K562 (cell line): ENCODE data around the gene PITPNM3. TPM values are rescaled to one million over a fixed set of nuclear protein-coding genes. Genes with fewer than 3 reads are reported as not detected.

Experiments
- ATAC-seq: fragments of 200-7000 bp; cut with Tn5 transposase; 3 replicates; pipeline ENCODE4 v1.9.1; 2020; ENCODE audit warnings: moderate library complexity
- BruUV-seq: library from RNA; stranded (reverse); fragments of 400-500 nt; replicated peaks from 2 replicates; lab custom pipeline; 2021; lab: Mats Ljungman, UMichigan
- CTCF ChIA-PET: fragments of 300-600 bp; formaldehyde crosslinking; extraction: SDS; loops from one replicate; lab custom pipeline; 2021; ENCODE audit warnings: low intra/inter-chr PET ratio; lab: Yijun Ruan, JAX
- POLR2A ChIA-PET: fragments of 300-600, 350-650 bp; sonication (Branson Sonifier 250); formaldehyde crosslinking; extraction: SDS; loops from one replicate; lab custom pipeline; 2021; ENCODE audit warnings: antibody characterized with exemption, inconsistent platforms; lab: Yijun Ruan, JAX
- DNase-seq, 4 experiments: peaks; one replicate each; pipeline versions ENCODE4 v3.0.0 to v3.0.0-alpha.2; 2011 to 2018; ENCODE audit warnings: low spot score in 3 of 4, mixed read lengths in 3 of 4; ENCODE audit errors: extremely low read depth in 1 of 4
- FAIRE-seq: peaks from 2 replicates; lab custom pipeline; 2011; peaks lifted over from hg19 to GRCh38; lab: Jason Lieb, UNC
- H2AFZ ChIP-seq: 2 replicates; pipeline ENCODE4 v1.6.0; 2011; ENCODE audit warnings: low read depth, low read length, control low read depth, inconsistent platforms
- H3K27ac ChIP-seq: fragments of 200-600 bp; 3 replicates; pipeline ENCODE4 v1.8.0; 2011; ENCODE audit warnings: low read depth, mild to moderate bottlenecking, control low read depth, inconsistent platforms, low read length, moderate library complexity, mixed read lengths; ENCODE audit errors: extremely low read depth
- H3K27me3 ChIP-seq, 2 experiments: fragments of 300-600 bp in 1 of 2; 2 replicates in 1 of 2; 3 replicates in 1 of 2; pipeline versions ENCODE4 v1.6.0 to v1.8.0; 2011; ENCODE audit warnings: inconsistent platforms in 2 of 2, low read length in 2 of 2, mild to moderate bottlenecking in 1 of 2, mixed read lengths in 1 of 2, moderate library complexity in 1 of 2; ENCODE audit not compliant: control insufficient read depth in 2 of 2, insufficient read depth in 2 of 2
- H3K36me3 ChIP-seq: fragments of 300-600 bp; 3 replicates; pipeline ENCODE4 v1.8.0; 2011; ENCODE audit warnings: mild to moderate bottlenecking, low read length, inconsistent platforms; ENCODE audit not compliant: control insufficient read depth, insufficient read depth
- H3K4me1 ChIP-seq, 2 experiments: fragments of 200-600 bp in 1 of 2; replicated peaks in 1 of 2; 2 replicates in 1 of 2; 3 replicates in 1 of 2; pipeline versions ENCODE4 v1.5.1 to v1.8.0; 2011; ENCODE audit warnings: inconsistent platforms in 2 of 2, low read length in 2 of 2, mild to moderate bottlenecking in 1 of 2, mixed read lengths in 1 of 2, moderate library complexity in 1 of 2; ENCODE audit not compliant: control insufficient read depth in 2 of 2, insufficient read depth in 2 of 2
- H3K4me2 ChIP-seq: 2 replicates; pipeline ENCODE4 v1.6.1; 2011; ENCODE audit warnings: low read length, control low read depth, inconsistent platforms, mixed read lengths; ENCODE audit not compliant: insufficient read depth
- H3K4me3 ChIP-seq: fragments of 200-600 bp; sonication (generic), shearing (Covaris generic); 2 replicates; pipeline ENCODE4 v1.5.1; 2016; ENCODE audit warnings: control low read depth, inconsistent platforms
- H3K79me2 ChIP-seq: fragments of 200-600 bp; 3 replicates; pipeline ENCODE4 v1.8.0; 2011; ENCODE audit warnings: low read length, inconsistent platforms; ENCODE audit not compliant: control insufficient read depth, insufficient read depth
- H3K9ac ChIP-seq, 2 experiments: 2 replicates each; pipeline versions ENCODE4 v1.6.0 to v1.6.1; 2011; ENCODE audit warnings: low read depth in 2 of 2, low read length in 2 of 2, control low read depth in 1 of 2, inconsistent platforms in 1 of 2, mild to moderate bottlenecking in 1 of 2, mixed read lengths in 1 of 2; ENCODE audit not compliant: insufficient read depth in 1 of 2
- H3K9me1 ChIP-seq: one replicate; pipeline ENCODE4 v1.6.0; 2011; ENCODE audit warnings: inconsistent platforms, mild to moderate bottlenecking, low read length, moderate library complexity; ENCODE audit not compliant: control insufficient read depth, insufficient read depth
- H3K9me3 ChIP-seq: replicated peaks from 2 replicates; pipeline ENCODE4 v1.5.1; 2011; ENCODE audit warnings: low read depth, low read length, inconsistent platforms; ENCODE audit not compliant: control insufficient read depth, insufficient read depth
- H4K20me1 ChIP-seq: replicated peaks from 2 replicates; pipeline ENCODE4 v1.6.1; 2011; ENCODE audit warnings: low read length, inconsistent platforms, mixed read lengths; ENCODE audit not compliant: control insufficient read depth, insufficient read depth
- BACH1 ChIP-seq: fragments of 200-800 bp; sonication (Bioruptor generic); IDR thresholded peaks from 2 replicates; pipeline ENCODE4 v1.6.1; 2016; ENCODE audit warnings: missing genetic modification characterization, missing compliant biosample characterization
- COPS2 ChIP-seq: fragments of 450-650 bp; conservative IDR thresholded peaks from 2 replicates; pipeline ENCODE4 v1.6.1; 2016; ENCODE audit warnings: mild to moderate bottlenecking, moderate library complexity
- ETV5 ChIP-seq: sonication (generic); formaldehyde crosslinking; IDR thresholded peaks from 2 replicates; pipeline ENCODE4 v1.4.0; 2020; ENCODE audit warnings: low read depth, mild to moderate bottlenecking, missing genetic modification reagents
- L3MBTL2 ChIP-seq: fragments of 450-650 bp; IDR thresholded peaks from 2 replicates; pipeline ENCODE4 v1.6.1; 2016; ENCODE audit warnings: mild to moderate bottlenecking, moderate library complexity
- SMARCC2 ChIP-seq: fragments of 450-650 bp; IDR thresholded peaks from 2 replicates; pipeline ENCODE4 v1.6.1; 2017; ENCODE audit warnings: antibody characterized with exemption, moderate library complexity, mild to moderate bottlenecking, low read depth
- TBL1XR1 ChIP-seq, 2 experiments: IDR thresholded peaks; 2 replicates each; pipeline ENCODE4 v1.6.1; 2012; ENCODE audit warnings: improper control_type of control experiment in 2 of 2, low read length in 2 of 2, mild to moderate bottlenecking in 1 of 2
- XRCC3 ChIP-seq: fragments of 450-650 bp; IDR thresholded peaks from 2 replicates; pipeline ENCODE4 v1.6.1; 2017; ENCODE audit warnings: mild to moderate bottlenecking, moderate library complexity
- ZNF175 ChIP-seq: fragments of 200-800 bp; sonication (Bioruptor generic); IDR thresholded peaks from 2 replicates; pipeline ENCODE4 v1.6.1; 2016; ENCODE audit warnings: low read depth, mild to moderate bottlenecking, missing genetic modification characterization, missing compliant biosample characterization
- WGBS: fragments of 100-300 bp; shearing (Covaris generic); methylation state at CpG from one replicate; pipeline ENCODE4 v1.1.6; 2016; ENCODE audit warnings: low coverage, mixed read lengths; ENCODE audit not compliant: insufficient coverage; ENCODE audit errors: missing lambda C conversion rate; 5-methylcytosine and 5-hydroxymethylcytosine counted together
- in situ Hi-C: fragments of 300-500 bp; cut with MboI; formaldehyde crosslinking; loops from 4 replicates; pipeline ENCODE4 v1.15.0; 2018; ENCODE audit warnings: inconsistent platforms, mixed read lengths
- intact Hi-C: fragments of 100-400 bp; cut with micrococcal nuclease; formaldehyde crosslinking; loops from 2 replicates; pipeline ENCODE4 v1.14.2; 2022
- polyA plus RNA-seq, 8 experiments: library from polyadenylated mRNA; depleted of rRNA in 4 of 8; stranded (reverse) in 5 of 8; unstranded in 3 of 8; fragments of >200 nt; fragmentation: Nextera tagmentation in 2 of 8; fragmentation: Illumina TruSeq in 1 of 8; extraction: Ambion mirVana in 2 of 8; extraction: Trizol in 1 of 8; gene quantifications; 2 replicates each; pipeline versions ENCODE4 v1.2.1 to v1.2.3, GENCODE V29; 2011 to 2014; ENCODE audit warnings: inconsistent platforms in 1 of 8, missing spikeins in 1 of 8
- total RNA-seq, 7 experiments: library from RNA; depleted of rRNA in 6 of 7; stranded (reverse); fragments of >200 nt in 6 of 7; fragmentation: Illumina TruSeq in 2 of 7; extraction: Trizol in 2 of 7; gene quantifications; 2 replicates each; pipeline versions ENCODE4 v1.2.1 to v1.2.3, GENCODE V29; 2011 to 2021; ENCODE audit warnings: low replicate concordance in 1 of 7
- TF ChIP-seq, protein P1 (sequence below): sonication (generic); formaldehyde crosslinking; IDR thresholded peaks from 2 replicates; pipeline ENCODE4 v1.5.0; 2020; ENCODE audit warnings: missing genetic modification reagents
- TF ChIP-seq, protein P2 (sequence below): fragments of 450-650 bp; IDR thresholded peaks from 2 replicates; pipeline ENCODE4 v1.7.1; 2018; ENCODE audit warnings: mild to moderate bottlenecking, low read depth; ENCODE audit not compliant: partially characterized antibody
- TF ChIP-seq, protein P3 (sequence below): sonication (generic); formaldehyde crosslinking; IDR thresholded peaks from 2 replicates; pipeline ENCODE4 v1.8.0; 2023; ENCODE audit warnings: mild to moderate bottlenecking, missing genetic modification reagents
- TF ChIP-seq, protein P4 (sequence below): fragments of 250-450 bp; sonication (Bioruptor Pico); IDR thresholded peaks from 2 replicates; pipeline ENCODE4 v1.8.0; 2021; ENCODE audit warnings: moderate library complexity, mild to moderate bottlenecking, inconsistent platforms

PITPNM3 gene
- total and polyA plus RNA-seq, 9 of the 15 experiments (the other 6 are each of a cell fraction or from before 2014, with no cell fraction given): 0.14 to 0.38 (median 0.22) TPM; not detected in 2

DNA sequence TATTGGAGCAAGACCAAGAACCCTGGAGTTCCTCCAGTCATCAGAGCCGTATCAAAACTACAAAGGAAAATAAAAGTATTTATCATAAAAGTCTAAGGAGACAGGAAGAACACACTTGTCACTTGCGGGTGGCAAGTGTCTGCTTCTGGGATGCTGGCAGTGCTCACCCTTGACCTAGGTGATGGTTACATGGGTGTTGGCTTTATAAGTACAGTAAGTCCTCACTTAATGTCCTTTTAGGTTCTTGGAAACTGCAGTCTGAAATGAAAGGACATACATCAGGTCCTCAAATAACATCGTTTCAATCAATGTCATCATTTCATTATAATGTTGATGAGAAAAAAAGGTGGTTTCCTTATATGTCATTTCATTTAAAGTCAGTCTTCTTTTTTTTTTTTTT lies 118.4 kb downstream of the PITPNM3 start (continued):
- TF ChIP-seq SMARCC2: no peak
- TF ChIP-seq TBL1XR1 (IDR thresholded peaks at IDR 0.05; ENCODE audit: low read length in 2 of 2): no peak
- TF ChIP-seq ETV5 (CRISPR knock-in tag): no peak
- no peak for TF ChIP-seq BACH1 (tag)
- TF ChIP-seq L3MBTL2: no peak
- TF ChIP-seq, protein P1, sequence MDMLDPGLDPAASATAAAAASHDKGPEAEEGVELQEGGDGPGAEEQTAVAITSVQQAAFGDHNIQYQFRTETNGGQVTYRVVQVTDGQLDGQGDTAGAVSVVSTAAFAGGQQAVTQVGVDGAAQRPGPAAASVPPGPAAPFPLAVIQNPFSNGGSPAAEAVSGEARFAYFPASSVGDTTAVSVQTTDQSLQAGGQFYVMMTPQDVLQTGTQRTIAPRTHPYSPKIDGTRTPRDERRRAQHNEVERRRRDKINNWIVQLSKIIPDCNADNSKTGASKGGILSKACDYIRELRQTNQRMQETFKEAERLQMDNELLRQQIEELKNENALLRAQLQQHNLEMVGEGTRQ (CRISPR knock-in tag): no peak
- TF ChIP-seq, protein P2, sequence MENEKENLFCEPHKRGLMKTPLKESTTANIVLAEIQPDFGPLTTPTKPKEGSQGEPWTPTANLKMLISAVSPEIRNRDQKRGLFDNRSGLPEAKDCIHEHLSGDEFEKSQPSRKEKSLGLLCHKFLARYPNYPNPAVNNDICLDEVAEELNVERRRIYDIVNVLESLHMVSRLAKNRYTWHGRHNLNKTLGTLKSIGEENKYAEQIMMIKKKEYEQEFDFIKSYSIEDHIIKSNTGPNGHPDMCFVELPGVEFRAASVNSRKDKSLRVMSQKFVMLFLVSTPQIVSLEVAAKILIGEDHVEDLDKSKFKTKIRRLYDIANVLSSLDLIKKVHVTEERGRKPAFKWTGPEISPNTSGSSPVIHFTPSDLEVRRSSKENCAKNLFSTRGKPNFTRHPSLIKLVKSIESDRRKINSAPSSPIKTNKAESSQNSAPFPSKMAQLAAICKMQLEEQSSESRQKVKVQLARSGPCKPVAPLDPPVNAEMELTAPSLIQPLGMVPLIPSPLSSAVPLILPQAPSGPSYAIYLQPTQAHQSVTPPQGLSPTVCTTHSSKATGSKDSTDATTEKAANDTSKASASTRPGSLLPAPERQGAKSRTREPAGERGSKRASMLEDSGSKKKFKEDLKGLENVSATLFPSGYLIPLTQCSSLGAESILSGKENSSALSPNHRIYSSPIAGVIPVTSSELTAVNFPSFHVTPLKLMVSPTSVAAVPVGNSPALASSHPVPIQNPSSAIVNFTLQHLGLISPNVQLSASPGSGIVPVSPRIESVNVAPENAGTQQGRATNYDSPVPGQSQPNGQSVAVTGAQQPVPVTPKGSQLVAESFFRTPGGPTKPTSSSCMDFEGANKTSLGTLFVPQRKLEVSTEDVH: no peak

DNA sequence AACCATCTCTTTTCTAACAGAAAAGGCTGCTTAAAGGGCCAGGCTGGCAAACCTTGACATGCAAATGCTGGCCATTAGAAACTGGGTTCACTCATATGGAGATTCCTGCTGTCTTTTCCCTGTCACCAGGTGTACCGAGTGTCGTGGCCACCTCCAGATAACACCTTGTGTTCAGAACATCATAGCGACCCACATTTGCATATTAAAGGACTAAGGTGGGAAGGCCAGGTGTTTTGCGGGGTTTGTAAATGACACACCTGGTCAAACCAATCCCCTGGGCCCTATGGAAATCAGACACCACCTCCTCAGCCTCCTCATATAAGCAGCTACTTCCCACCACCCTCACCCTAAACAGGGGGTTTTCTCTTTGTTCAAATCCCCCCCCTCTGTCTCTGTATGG lies 118.9 kb downstream of the PITPNM3 start:
- ChIA-PET POLR2A (no interaction called here), CTCF (no interaction called here)
- FAIRE-seq (no peak), ATAC-seq (no peak), DNase-seq (no peak)
- no peaks in the 10 kb centered on the region for H3K9me1 ChIP-seq
- H3K79me2 ChIP-seq: no peaks in the 10 kb centered on the region
- H3K27me3 ChIP-seq: peaks cover 0 to 10% of the 10 kb centered on the region in 2 experiments; a peak in 1 of 5 replicates
- no peak overlapping the region for H3K4me3 ChIP-seq
- peaks cover 0 to 4% of the 10 kb centered on the region in 2 experiments; a peak in 1 of 5 replicates for H3K4me1 ChIP-seq
- no peak overlapping the region for H3K4me2 ChIP-seq
- H3K27ac ChIP-seq: no peak overlapping the region
- no peaks in the 10 kb centered on the region for H4K20me1 ChIP-seq
- WGBS: 0% methylated on average over 4 of the region's 4 CpGs
- no TSS peak for BruUV-seq
- H3K9me3 ChIP-seq: no peaks in the 10 kb centered on the region
- intact Hi-C loops: no loop called here
- H3K9ac ChIP-seq: no peak overlapping the region
- in situ Hi-C loops: loop anchor here (25.0 kb wide), 1 partner anchor 1200 kb away; the partner anchor contains the start of gene SCIMP
- no peak overlapping the region for H2AFZ ChIP-seq
- H3K36me3 ChIP-seq: no peaks in the 10 kb centered on the region
- no peak for TF ChIP-seq ZNF175 (CRISPR knock-in tag)
- TF ChIP-seq COPS2: no peak
- TF ChIP-seq, protein P1 (CRISPR knock-in tag): no peak
- TF ChIP-seq, protein P3, sequence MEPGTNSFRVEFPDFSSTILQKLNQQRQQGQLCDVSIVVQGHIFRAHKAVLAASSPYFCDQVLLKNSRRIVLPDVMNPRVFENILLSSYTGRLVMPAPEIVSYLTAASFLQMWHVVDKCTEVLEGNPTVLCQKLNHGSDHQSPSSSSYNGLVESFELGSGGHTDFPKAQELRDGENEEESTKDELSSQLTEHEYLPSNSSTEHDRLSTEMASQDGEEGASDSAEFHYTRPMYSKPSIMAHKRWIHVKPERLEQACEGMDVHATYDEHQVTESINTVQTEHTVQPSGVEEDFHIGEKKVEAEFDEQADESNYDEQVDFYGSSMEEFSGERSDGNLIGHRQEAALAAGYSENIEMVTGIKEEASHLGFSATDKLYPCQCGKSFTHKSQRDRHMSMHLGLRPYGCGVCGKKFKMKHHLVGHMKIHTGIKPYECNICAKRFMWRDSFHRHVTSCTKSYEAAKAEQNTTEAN: no peak
- TF ChIP-seq, protein P4, sequence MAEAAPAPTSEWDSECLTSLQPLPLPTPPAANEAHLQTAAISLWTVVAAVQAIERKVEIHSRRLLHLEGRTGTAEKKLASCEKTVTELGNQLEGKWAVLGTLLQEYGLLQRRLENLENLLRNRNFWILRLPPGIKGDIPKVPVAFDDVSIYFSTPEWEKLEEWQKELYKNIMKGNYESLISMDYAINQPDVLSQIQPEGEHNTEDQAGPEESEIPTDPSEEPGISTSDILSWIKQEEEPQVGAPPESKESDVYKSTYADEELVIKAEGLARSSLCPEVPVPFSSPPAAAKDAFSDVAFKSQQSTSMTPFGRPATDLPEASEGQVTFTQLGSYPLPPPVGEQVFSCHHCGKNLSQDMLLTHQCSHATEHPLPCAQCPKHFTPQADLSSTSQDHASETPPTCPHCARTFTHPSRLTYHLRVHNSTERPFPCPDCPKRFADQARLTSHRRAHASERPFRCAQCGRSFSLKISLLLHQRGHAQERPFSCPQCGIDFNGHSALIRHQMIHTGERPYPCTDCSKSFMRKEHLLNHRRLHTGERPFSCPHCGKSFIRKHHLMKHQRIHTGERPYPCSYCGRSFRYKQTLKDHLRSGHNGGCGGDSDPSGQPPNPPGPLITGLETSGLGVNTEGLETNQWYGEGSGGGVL (CRISPR knock-in tag): no peak
- no peak for TF ChIP-seq XRCC3
